Activated CD8-positive, alpha-beta T cell treated with anti-CD3 and anti-CD28 coated beads, Interleukin-2, amount 10 ng/mL, durations not matched to agents 7 days and 5 days (primary cell): ENCODE results near the gene SPDYE4. TPM values are rescaled to one million over a fixed set of nuclear protein-coding genes. Genes with fewer than 3 reads are reported as not detected.

Source experiments
- ATAC-seq: fragments of 150-1000 bp; cut with Tn5 transposase; one replicate; pipeline ENCODE4 v1.10.0; 2021; ENCODE audit warnings: moderate library complexity
- CTCF ChIA-PET: fragments of 350-600 bp; sonication (Branson Sonifier 250); formaldehyde crosslinking; loops from one replicate; lab custom pipeline; 2021; ENCODE audit warnings: antibody characterized with exemption; lab: Charles Lee
- POLR2A ChIA-PET: fragments of 350-600 bp; sonication (Branson Sonifier 250); formaldehyde crosslinking; loops from one replicate; lab custom pipeline; 2021; ENCODE audit warnings: antibody characterized with exemption; lab: Charles Lee
- DNase-seq: peaks from one replicate; pipeline ENCODE4 v3.0.0-alpha.2; 2020
- H3K27ac Mint-ChIP-seq: one replicate; pipeline ENCODE4 v1.8.0; 2021; ENCODE audit warnings: mild to moderate bottlenecking, mixed read lengths
- H3K27me3 Mint-ChIP-seq: one replicate; pipeline ENCODE4 v1.8.0; 2021; ENCODE audit warnings: low read depth, mixed read lengths
- H3K36me3 Mint-ChIP-seq: one replicate; pipeline ENCODE4 v1.8.0; 2021; ENCODE audit warnings: low read depth, mixed read lengths
- H3K4me1 Mint-ChIP-seq: one replicate; pipeline ENCODE4 v1.8.0; 2021; ENCODE audit warnings: low read depth, mixed read lengths
- H3K4me3 Mint-ChIP-seq: one replicate; pipeline ENCODE4 v1.8.0; 2021; ENCODE audit warnings: mild to moderate bottlenecking, mixed read lengths
- H3K9me3 Mint-ChIP-seq: one replicate; pipeline ENCODE4 v1.8.0; 2022; ENCODE audit warnings: mixed read lengths; ENCODE audit not compliant: insufficient read depth
- total RNA-seq, 2 experiments: library from RNA; stranded (reverse); gene quantifications; one replicate each; pipeline ENCODE4 v1.2.3, GENCODE V29; 2021

SPDYE4 gene
- total RNA-seq, 2 experiments from 2014 or later, result not detected

DNA sequence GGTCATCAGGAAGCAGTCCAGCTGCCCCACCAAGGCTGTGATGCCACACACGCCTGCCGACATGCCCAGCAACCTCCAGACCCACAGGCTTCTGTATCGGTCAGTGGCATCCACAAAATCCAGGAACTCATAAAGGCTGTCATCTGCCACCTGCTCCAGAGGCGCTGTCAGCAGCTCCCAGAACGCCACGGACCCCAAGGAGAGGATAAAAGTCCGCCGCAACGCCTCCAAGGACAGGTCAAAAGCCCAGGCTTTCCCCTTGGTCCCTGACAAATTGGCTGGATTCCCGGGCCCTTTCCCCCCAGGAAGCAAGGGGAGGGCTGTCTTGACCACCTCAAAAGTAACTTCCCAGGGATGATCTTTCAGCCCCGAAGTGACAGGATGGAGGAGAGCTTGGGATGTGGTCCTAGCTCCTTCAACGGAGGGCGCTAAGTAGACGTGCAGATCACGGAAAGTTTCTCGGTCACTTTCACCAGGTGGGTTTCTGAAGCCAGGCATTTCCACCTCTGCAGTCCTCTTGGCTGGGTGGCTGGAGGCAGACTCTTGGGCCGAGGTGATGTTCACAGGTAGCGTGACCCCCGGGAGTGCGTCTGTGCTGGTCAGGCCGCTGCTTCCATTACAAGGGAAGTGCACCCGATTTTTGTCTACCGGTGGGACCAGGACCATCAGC, 40.0 kb upstream of the SPDYE4 start:
- H3K4me3 Mint-ChIP-seq, result no peak overlapping the region
- POLR2A ChIA-PET, result no interaction called here
- peaks cover 14% of the 10 kb centered on the region for H3K36me3 Mint-ChIP-seq
- no peak overlapping the region for H3K27ac Mint-ChIP-seq
- no peaks in the 10 kb centered on the region for H3K9me3 Mint-ChIP-seq
- no peak for ATAC-seq
- CTCF ChIA-PET, result interaction anchor here (1.7 kb wide), 1 partner anchor 13 kb away, joined by 9 read pairs; no protein-coding TSS in a partner anchor
- DNase-seq, result no peak
- no peaks in the 10 kb centered on the region for H3K4me1 Mint-ChIP-seq
- no peaks in the 10 kb centered on the region for H3K27me3 Mint-ChIP-seq

DNA sequence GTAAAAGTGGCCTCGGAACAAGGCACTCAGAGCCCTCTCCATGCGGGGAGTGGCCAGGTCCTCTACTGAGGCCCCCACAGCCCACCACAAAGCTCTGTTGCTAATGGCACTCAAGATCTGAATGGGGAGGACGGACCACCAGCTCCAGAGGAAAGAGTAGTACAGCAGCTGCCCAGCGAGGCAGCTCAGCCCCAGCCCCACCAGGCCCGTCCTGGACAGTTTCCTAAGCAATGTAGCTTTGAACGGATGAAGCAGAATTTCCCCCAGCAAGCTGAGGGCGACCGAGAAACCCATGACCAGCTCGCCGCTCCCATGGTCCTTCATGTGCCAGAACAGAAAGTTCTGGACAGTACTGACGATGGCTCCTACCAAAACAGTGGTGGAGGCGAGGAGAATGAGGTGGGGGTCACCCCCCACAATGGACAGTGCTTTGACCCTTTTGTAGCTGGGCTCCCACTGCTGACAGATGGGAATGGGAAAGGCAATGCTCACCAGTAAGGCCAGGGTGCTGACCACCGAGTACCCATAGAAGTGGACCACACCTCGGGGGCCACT, 39.4 kb upstream of the SPDYE4 start:
- ChIA-PET POLR2A (no interaction called here), CTCF (interaction anchor here (1.7 kb wide), 1 partner anchor 12 kb away, joined by 9 read pairs; no protein-coding TSS in a partner anchor)
- no peak overlapping the region for H3K4me3 Mint-ChIP-seq
- no peaks in the 10 kb centered on the region for H3K4me1 Mint-ChIP-seq
- H3K9me3 Mint-ChIP-seq, result no peaks in the 10 kb centered on the region
- no peaks in the 10 kb centered on the region for H3K27me3 Mint-ChIP-seq
- DNase-seq, result no peak
- no peak for ATAC-seq
- no peak overlapping the region for H3K27ac Mint-ChIP-seq
- H3K36me3 Mint-ChIP-seq, result peaks cover 8% of the 10 kb centered on the region

DNA sequence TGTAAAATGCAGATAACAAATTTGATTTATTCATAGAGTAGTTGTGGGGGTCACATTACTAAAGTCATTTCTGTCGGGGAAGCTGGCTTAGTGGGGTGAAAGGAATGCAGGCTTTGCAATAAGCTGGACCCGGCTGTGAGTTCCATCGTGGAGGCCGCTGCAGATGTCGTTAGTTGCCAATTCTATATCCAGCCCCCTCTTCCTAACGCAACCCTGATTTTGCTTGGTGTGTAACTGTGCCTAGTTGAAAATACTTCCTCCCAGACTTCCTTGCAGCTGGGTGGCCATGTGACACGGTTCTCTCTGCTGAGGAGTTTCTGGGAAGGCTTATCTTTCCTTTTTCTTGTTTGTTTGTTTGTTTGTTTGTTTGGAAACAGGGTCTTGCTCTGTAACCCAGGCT, 36.3 kb upstream of the SPDYE4 start:
- no peak overlapping the region for H3K4me3 Mint-ChIP-seq
- DNase-seq (no peak), ATAC-seq (no peak)
- H3K27ac Mint-ChIP-seq, result no peak overlapping the region
- peaks cover 4% of the 10 kb centered on the region for H3K36me3 Mint-ChIP-seq
- CTCF ChIA-PET, result interaction anchor here (0.8 to 1.5 kb wide), 2 partner anchors 9 to 203 kb away, joined by 3 to 7 read pairs; no protein-coding TSS in a partner anchor
- POLR2A ChIA-PET, result no interaction called here
- peaks cover 11% of the 10 kb centered on the region for H3K4me1 Mint-ChIP-seq
- H3K27me3 Mint-ChIP-seq, result peaks cover 2% of the 10 kb centered on the region
- H3K9me3 Mint-ChIP-seq, result peaks cover 3% of the 10 kb centered on the region

DNA sequence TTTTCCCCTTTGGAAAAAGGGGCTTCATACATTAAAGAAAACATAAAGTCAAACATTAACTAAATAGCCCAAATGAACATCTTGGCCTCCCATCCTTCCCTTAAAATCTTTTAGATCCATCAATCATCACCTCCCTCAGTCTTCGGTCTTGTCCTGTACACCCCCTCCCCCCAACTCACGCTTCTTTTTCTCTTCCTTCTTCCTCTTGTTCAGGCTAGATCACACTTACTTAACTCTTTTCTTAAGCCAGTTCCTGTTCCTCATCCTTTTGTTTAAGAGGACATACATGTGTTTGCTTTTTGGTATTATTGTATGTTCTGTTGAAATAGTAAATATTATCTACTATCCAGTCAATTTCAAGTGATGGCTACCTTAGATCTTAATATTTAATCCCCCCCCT, 35.3 kb upstream of the SPDYE4 start:
- no peak for ATAC-seq
- CTCF ChIA-PET, result interaction anchor here (1.5 kb wide), 1 partner anchor 8 kb away, joined by 7 read pairs; no protein-coding TSS in a partner anchor
- peaks cover 3% of the 10 kb centered on the region for H3K9me3 Mint-ChIP-seq

DNA sequence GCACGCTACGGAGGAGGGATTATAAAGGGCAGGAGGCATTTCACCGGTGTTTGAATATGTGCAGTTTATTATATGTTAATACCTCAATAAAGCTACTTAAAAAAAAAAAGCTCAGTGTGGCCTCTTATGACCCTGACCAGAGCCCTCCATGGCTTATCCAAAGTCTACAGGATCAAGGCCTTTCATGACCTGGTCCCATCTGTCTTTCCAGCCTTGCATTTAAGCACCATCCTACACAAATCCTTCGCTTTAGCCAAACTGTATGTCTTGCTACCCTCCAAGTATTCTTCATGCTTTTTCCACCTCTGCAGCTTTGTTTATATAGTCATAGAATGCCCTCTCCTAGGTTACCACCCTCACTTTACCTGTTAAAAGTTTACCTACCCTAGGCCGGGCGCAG, 34.3 kb upstream of the SPDYE4 start:
- CTCF ChIA-PET, result no interaction called here
- H3K4me3 Mint-ChIP-seq, result no peak overlapping the region
- peaks cover 12% of the 10 kb centered on the region for H3K4me1 Mint-ChIP-seq
- H3K27ac Mint-ChIP-seq, result no peak overlapping the region
- peaks cover 4% of the 10 kb centered on the region for H3K27me3 Mint-ChIP-seq
- POLR2A ChIA-PET, result no interaction called here
- no peak for ATAC-seq
- peaks cover 2% of the 10 kb centered on the region for H3K36me3 Mint-ChIP-seq
- peaks cover 3% of the 10 kb centered on the region for H3K9me3 Mint-ChIP-seq
- DNase-seq, result no peak

More for the DNA sequence above, 35.3 kb upstream of the SPDYE4 start:
- peaks cover 12% of the 10 kb centered on the region for H3K4me1 Mint-ChIP-seq
- H3K27me3 Mint-ChIP-seq, result peaks cover 2% of the 10 kb centered on the region
- no peak overlapping the region for H3K27ac Mint-ChIP-seq
- POLR2A ChIA-PET, result no interaction called here
- DNase-seq, result no peak
- H3K36me3 Mint-ChIP-seq, result peaks cover 3% of the 10 kb centered on the region
- no peak overlapping the region for H3K4me3 Mint-ChIP-seq

DNA sequence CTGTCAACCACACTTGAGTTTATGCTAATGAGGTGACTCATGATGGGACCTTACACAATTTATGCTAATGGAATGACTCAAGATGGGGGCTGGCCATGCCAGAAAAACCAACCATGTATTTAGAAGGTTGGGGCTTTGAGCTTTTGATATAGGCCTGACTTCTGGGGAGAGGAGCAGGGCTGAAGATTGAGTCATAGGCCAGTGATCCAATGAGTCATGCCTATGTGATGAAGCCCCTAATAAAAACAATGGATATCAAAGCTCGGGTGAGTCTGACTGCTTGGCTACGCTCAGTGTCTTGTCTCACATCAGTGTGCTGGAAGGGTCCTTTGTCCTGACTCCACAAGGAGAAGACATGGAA, 33.5 kb upstream of the SPDYE4 start:
- ChIA-PET CTCF (no interaction called here), POLR2A (no interaction called here)
- no peak for ATAC-seq
- Mint-ChIP-seq H3K27me3 (peaks cover 4% of the 10 kb centered on the region), H3K9me3 (peaks cover 3% of the 10 kb centered on the region), H3K4me1 (peaks cover 12% of the 10 kb centered on the region), H3K4me3 (no peak overlapping the region), H3K27ac (no peak overlapping the region), H3K36me3 (peaks cover 2% of the 10 kb centered on the region)
- no peak for DNase-seq

DNA sequence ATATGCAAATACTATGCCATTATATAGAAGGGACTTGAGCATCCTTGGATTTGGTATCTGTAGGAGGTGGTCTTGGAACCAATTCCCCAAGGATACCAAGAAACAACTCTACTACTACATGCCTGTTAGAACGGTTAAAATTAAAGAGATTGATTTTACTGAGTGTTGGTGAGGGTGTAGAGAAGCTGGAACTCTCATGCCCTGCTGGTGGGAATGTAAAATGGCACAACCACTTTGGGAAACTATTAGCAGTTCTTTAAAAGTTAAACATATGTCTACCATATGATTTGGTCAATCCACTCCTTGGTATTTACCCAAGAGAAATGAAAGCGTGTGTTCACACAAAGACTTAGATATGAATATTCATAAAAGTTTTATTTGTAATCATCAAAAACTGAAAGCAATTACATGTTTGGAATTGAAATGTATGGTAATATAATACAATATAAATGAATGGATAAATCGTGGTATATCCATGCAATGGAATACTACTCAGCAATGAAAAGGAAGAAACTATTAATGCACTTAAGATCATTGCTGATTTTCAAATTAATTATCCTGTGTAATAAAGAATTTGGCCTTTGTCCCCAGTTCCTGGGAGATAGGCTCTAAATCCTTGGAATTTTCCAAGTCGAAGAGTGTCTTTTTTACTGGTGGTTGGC, 33.0 kb upstream of the SPDYE4 start:
- Mint-ChIP-seq H3K4me1 (peaks cover 12% of the 10 kb centered on the region), H3K27ac (no peak overlapping the region), H3K4me3 (no peak overlapping the region), H3K36me3 (peaks cover 2% of the 10 kb centered on the region), H3K9me3 (peaks cover 3% of the 10 kb centered on the region), H3K27me3 (peaks cover 4% of the 10 kb centered on the region)
- ChIA-PET POLR2A (no interaction called here), CTCF (no interaction called here)
- DNase-seq (no peak), ATAC-seq (no peak)

DNA sequence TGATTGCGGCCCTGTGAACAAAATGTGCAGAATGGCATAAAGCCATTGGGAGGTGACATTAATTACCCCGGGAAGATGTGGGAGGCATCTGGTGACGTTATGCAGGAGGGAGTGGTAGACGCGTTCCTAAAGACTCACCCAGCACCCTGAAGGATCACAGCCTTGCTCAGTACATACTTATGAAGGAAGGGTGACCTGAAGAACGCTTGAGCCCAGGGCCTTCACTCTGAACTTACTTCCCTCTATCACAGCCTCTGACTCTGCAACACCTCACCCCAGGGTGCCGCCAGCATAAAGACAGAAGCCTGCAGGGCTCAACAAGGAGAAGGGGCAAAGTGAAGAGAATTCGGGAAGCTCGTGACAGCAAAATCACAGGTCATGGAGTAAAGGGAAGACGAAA, 31.4 kb upstream of the SPDYE4 start:
- Mint-ChIP-seq H3K27me3 (peaks cover 4% of the 10 kb centered on the region), H3K4me3 (no peak overlapping the region), H3K4me1 (peaks cover 12% of the 10 kb centered on the region), H3K27ac (no peak overlapping the region), H3K9me3 (peaks cover 3% of the 10 kb centered on the region), H3K36me3 (peaks cover 2% of the 10 kb centered on the region)
- ChIA-PET POLR2A (no interaction called here), CTCF (no interaction called here)
- DNase-seq (no peak), ATAC-seq (no peak)

DNA sequence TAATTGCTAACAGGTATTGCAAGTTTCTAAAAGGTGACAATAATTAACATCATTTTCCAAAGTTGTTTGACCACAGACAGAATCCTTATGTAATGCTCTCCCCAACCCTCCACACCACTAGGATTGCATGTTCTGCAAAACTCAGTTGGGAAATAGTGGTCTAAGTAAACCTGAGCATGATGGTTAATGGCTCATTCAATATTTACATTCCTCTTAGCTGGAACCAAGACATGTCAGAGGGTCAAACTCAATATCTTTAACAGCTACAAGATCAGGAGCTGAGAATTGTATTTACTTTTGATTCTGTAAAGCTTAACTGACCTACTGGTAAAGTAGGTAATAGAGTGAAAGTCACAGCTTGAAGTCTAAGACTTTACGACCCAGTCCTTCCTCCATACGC, 30.7 kb upstream of the SPDYE4 start:
- ATAC-seq, result no peak
- H3K27me3 Mint-ChIP-seq, result peaks cover 9% of the 10 kb centered on the region
- peaks cover 12% of the 10 kb centered on the region for H3K4me1 Mint-ChIP-seq
- POLR2A ChIA-PET, result no interaction called here
- peaks cover 2% of the 10 kb centered on the region for H3K36me3 Mint-ChIP-seq
- CTCF ChIA-PET, result interaction anchor here (1.6 kb wide), 1 partner anchor 19 kb away, joined by 4 read pairs; no protein-coding TSS in a partner anchor
- H3K4me3 Mint-ChIP-seq, result no peak overlapping the region
- H3K9me3 Mint-ChIP-seq, result peaks cover 3% of the 10 kb centered on the region
- DNase-seq, result no peak
- no peak overlapping the region for H3K27ac Mint-ChIP-seq

DNA sequence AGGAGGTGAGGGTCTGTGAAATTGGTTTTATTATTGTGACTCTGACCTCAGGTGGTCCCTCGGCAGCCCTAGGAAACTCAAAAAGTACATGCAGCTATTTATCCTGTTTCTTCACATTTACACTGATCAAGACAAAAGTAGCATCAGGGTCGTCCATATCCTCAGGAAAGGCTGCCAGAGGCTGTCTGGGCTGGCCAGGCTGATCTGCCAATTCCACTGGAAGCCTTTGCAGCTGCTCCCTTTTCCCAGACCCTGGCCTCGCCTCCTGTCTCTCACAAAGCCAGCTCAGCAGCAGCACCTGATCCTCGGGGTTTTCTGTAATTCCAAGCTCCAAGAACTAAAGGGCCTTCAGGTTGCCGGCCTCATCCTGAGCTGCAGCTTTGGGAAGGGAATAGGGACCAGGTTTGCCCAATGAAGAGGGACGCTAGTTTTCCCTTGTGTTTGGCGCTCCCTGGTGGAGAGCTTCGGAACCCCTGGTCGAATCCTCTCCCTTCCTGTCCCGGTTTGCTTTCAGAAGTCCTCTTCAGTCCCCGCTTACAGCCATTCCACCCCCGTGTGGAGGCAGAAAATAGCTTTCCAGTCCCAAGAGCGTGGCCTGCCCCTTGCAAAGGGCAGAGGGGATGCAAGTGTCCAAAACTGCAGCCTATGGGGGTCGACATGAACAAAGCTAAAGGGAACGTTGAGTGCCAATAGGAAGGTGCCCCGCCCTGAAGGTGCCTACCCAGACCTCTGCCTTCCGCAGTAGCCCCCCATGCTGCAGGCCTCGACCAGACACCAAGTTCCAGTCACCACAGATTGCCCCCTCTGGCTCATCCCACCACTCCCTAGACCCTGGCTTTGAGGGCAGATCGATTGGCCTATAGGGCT, 27.4 kb upstream of the SPDYE4 start:
- Mint-ChIP-seq H3K9me3 (no peaks in the 10 kb centered on the region), H3K4me3 (no peak overlapping the region), H3K36me3 (no peaks in the 10 kb centered on the region), H3K4me1 (peaks cover 17% of the 10 kb centered on the region), H3K27me3 (peaks cover 15% of the 10 kb centered on the region), H3K27ac (no peak overlapping the region)
- DNase-seq (peak; percentile 71), ATAC-seq (peak; percentile 55)
- POLR2A ChIA-PET, result interaction anchor here (0.6 kb wide), 1 partner anchor 234 kb away, joined by 3 read pairs; no protein-coding TSS in a partner anchor
- CTCF ChIA-PET, result interaction anchor here (0.6 to 3.6 kb wide), 56 partner anchors 8 to 465 kb away, joined by 3 to 32 read pairs (median 4); partner anchors contain the start of gene PIK3R6

DNA sequence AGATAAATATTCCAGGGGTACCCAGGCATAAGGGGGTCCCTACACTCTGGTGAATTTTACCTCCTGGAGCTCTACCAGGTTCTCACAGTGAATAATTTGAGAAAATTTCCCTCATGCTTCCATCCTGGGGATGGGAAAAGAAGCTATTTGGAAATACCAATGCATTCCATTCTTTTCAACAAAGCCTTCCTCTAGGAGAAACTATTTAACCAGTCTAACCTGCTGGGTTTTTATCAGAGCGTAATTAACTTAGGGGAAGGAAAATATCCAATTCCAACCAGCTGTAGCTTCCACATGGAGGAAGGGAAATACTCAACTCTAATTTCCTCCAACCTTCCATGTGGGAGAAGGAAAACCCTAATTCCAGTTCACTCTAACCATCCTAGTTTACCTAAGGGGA, 23.8 kb upstream of the SPDYE4 start:
- DNase-seq (no peak), ATAC-seq (no peak)
- ChIA-PET POLR2A (no interaction called here), CTCF (interaction anchor here (0.8 to 1.9 kb wide), 6 partner anchors 21 to 372 kb away, joined by 3 to 5 read pairs (median 3); no protein-coding TSS in a partner anchor)
- H3K4me3 Mint-ChIP-seq, result no peak overlapping the region
- peaks cover 22% of the 10 kb centered on the region for H3K27me3 Mint-ChIP-seq
- no peaks in the 10 kb centered on the region for H3K9me3 Mint-ChIP-seq
- peaks cover 5% of the 10 kb centered on the region for H3K4me1 Mint-ChIP-seq
- H3K36me3 Mint-ChIP-seq, result no peaks in the 10 kb centered on the region
- no peak overlapping the region for H3K27ac Mint-ChIP-seq
